ENCODE data around the gene PCED1A. TPM values are rescaled to one million over a fixed set of nuclear protein-coding genes. Genes with fewer than 3 reads are reported as not detected.

PCED1A gene, protein sequence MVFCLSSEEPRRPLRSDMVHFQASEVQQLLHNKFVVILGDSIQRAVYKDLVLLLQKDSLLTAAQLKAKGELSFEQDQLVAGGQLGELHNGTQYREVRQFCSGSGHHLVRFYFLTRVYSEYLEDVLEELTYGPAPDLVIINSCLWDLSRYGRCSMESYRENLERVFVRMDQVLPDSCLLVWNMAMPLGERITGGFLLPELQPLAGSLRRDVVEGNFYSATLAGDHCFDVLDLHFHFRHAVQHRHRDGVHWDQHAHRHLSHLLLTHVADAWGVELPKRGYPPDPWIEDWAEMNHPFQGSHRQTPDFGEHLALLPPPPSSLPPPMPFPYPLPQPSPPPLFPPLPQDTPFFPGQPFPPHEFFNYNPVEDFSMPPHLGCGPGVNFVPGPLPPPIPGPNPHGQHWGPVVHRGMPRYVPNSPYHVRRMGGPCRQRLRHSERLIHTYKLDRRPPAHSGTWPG
- total RNA-seq: 40.4 TPM

DNA sequence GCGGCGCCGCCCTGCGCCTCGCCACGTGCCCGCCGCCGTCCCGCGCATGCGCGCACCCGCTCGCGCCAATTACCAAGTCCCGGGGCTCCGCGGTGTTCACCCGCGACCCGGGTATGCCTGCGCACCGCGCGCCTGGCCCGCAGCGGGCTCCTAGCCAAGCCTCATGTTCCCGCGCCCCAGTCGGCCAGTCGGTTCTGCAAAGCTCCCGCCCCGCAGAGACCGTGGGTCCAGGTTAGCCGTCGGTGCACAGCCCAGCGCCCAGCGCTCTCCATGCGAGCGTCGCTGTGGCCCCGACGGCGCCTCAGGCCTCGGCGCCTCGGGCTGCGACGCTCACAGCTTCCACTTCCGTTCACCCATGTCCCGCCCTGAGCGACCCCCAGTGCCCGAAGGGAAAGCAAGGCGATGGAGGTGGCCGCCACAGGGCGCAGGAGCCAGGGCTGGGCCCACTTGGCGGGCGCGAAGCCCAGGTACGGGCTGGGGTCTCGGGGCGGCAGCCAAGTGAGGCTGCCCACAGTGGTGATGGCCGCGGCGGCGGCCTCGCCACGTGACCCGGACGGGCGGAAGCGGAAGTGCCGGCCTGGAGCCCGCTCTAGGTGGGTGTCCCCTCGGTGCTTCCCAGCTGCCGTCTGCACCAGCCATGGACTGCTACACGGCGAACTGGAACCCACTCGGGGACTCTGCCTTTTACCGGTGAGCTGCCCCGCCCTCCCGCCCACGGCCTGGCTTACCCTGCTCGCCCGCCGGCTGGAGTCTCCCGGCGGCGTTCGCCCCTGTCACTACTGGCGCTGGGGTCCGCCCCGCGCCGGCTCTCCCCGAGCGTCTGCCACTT, at the start of gene PCED1A, which contains the start of gene VPS16:
Gene PCED1A (minus strand): TSS at position 518 of the 829 bp plus-strand sequence. CDS start 743 bp downstream, outside the sequence.
Gene VPS16 (plus strand): TSS at position 608 of the 829 bp plus-strand sequence. CDS start 30 bp downstream, at position 638.
- peak; percentile 98 for ATAC-seq
- DNase-seq (ENCODE audit: low spot score): peak; percentile 93
- intact Hi-C loops (cut with DNase I): no loop called here

DNA sequence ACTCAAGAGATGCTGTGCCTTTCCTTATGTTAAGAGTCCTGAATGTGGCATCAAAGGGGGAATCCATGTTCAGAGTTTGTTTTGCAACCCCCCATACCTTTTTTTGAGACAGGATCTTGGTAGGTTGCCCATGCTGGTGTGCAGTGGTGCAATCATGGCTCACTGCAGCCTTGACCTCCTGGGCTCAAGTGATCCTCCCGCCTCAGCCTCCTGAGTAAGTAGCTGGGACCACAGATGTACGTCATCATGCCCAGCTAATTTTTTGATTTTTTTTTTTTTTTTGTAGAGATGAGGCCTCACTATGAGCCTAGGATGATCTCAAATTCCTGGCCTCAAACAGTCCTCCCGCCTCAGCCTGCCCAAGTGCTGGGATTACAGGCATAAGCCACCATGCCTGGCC, 49.3 kb upstream of the PCED1A start:
- ATAC-seq (no peak), DNase-seq (ENCODE audit: low spot score) (no peak)

DNA sequence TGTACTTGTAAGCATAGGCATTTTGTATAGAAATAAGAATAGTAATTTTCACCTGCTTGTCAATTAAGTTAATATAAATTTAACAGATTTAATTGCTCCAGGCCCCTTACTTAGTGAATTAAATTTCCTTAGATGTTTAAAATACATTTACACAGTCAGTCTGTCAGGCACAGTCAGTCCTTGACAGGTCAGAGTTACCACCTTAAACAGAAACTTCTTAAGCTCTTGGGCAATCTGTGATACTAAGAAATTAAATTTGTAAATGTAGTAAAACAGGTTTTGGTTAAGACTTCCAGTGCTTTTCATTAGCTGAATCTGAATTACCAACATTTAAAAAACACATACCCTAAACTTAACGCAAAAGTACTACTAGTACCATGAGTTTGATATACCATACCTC, 48.8 kb upstream of the PCED1A start:
- no peak for DNase-seq (ENCODE audit: low spot score)
- ATAC-seq: no peak
- intact Hi-C loops (cut with DNase I): no loop called here

More for the DNA sequence above, 49.3 kb upstream of the PCED1A start:
- intact Hi-C loops (cut with DNase I): no loop called here

DNA sequence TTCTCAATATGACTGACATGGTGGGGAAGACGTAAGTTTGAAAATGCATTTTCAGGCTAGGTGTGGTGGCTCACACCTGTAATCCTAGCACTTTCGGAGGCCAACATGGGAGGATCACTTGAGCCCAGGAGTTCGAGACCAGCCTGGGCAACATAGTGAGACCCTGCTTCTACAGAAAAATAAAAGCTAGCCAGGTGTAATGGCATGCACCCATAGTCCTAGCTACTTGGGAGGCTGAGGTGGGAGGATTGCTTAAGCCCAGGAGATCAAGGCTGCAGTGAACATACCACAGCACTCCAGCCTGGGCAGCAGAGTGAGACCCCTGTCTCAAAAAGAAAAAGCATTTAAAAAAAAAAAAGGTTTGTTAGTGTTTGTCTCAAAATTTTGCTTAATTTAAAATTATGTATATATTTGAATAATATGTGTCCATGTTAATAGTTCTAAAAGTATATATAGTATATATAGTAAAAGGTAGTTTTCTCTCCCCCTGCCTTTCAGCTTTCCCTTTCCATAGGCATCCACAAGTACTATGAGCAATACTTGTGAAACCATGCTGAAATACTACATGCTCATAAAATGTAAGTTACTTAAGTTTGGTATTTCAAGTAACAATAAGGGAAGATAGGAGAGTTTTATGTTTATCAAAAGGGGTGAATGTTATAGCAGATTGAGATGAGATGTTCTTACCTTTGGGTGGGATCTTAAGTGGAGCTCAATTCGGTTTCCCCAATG, 47.9 kb upstream of the PCED1A start:
- DNase-seq (ENCODE audit: low spot score): no peak
- ATAC-seq: no peak
- intact Hi-C loops (cut with DNase I): no loop called here

DNA sequence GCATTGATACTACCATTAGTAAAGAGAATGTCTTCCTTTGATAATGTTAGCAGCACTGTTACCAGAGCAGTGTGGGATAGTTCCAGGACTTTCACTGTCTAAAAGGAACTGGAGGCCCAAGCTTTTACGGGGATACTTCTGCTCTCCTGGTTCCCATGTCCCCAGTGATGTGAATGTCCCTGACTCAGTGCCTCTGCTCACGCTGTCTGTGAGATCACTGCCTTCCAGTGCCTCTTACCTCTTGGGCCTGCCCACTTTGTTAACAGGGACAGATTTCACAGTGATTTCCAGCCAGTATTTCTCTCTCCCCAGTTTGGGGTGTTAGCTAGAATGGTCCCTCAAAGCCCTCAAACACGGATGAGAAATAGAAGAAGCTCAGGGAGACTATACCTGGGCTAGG, 47.3 kb upstream of the PCED1A start:
- no peak for DNase-seq (ENCODE audit: low spot score)
- intact Hi-C loops (cut with DNase I): no loop called here

DNA sequence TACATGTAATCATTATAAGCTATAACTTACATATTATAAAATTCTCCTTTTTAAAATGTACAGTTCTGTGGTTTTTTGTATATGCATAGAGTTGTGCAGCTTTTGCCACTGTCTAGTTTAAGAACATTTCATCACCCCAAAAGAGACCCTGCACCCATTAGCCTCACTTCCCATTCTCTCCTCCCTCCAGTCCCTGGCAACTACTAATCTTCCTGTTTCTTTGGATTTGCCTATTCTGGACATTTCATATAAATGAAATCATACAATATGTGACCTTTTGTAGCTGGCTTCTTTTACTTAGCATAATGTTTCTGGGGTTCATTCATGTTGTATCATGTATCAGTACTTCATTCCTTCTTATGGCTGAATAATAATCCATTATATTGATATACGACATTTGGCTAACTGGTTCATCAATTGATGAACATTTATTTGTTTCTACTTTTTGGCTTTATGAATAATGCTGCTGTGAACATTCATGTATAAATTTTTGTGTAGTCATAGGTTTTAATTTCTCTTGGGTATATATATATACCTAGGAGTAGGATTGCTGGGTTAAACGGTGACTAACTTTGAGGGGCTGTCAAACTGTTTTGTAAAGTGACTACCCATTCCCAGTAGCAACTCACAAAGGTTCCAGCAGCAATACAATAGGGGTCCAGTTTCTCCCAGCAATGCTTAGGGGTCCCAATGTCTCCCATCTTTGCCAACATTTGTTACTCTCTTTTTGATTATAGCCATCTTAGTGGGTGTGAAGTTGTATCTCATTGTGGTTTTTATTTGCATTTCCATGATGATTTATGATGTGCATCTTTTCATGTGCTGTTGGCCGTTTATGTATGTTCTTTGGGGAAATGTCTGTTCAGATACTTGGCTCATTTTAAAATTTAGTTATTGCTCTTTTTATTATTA, 43.5 kb upstream of the PCED1A start:
- no peak for DNase-seq (ENCODE audit: low spot score)
- intact Hi-C loops (cut with DNase I): no loop called here
- ATAC-seq: no peak

More for the DNA sequence above, 47.3 kb upstream of the PCED1A start:
- ATAC-seq: no peak

DNA sequence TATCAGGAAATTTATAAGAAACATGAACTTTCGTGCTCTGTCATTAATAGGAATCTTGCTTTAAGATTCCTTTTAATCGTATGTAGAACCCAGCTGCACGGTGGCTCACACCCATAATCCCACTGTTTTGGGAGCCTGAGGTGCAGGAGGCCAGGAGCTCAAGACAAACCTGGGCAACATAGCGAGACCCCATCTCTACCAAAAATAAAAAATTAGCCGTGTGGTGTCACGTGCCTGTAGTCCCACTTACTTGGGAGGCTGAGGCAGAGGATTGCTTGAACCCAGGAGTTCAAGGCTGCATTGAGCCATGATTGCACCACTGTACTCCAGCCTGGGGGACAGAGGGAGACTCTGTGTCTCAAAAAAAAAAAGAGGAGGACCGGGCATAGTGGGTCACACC, 40.2 kb upstream of the PCED1A start:
- intact Hi-C loops (cut with DNase I): no loop called here
- ATAC-seq (no peak), DNase-seq (ENCODE audit: low spot score) (no peak)

DNA sequence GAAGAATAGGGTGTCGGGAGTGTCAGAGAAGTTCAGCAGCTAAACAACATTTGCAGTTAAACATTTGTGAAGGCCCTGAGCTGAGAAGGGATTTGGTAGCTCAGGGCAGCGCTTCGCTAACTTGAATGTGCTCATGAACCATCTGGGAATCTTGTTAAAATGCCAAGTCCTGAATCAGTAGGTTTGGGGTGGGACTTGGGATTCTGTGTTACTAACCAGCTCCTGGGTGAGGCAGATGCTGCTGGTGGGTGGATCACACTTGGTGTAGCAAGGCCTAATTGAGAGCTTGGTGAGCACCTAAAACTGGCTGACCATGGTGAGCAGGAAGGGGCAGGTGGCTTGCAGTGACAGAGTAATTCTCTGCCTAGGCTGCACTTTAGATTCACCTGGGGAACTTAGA, 38.7 kb upstream of the PCED1A start:
- DNase-seq (ENCODE audit: low spot score) (no peak), ATAC-seq (peak; percentile 72)
- intact Hi-C loops (cut with DNase I): no loop called here

DNA sequence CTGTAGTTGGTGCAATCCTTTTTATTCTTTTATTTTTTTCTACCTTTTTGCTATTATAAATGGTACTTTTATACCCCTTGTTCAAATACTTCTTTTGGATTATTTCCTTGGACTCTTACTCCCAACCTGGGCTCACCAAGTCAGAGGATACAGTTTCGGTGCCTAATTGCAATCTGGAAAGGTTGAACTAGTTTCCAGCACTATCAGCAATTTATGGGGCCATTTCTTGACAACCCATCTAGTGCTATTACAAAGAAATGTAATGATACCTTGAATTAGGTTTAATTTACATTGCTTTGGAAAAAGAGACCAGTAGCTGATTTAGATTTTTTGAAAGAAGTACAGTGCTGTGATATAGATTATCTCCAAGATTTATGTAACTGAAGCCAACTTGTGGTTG, 38.1 kb upstream of the PCED1A start:
- intact Hi-C loops (cut with DNase I): no loop called here
- no peak for DNase-seq (ENCODE audit: low spot score)
- no peak for ATAC-seq

DNA sequence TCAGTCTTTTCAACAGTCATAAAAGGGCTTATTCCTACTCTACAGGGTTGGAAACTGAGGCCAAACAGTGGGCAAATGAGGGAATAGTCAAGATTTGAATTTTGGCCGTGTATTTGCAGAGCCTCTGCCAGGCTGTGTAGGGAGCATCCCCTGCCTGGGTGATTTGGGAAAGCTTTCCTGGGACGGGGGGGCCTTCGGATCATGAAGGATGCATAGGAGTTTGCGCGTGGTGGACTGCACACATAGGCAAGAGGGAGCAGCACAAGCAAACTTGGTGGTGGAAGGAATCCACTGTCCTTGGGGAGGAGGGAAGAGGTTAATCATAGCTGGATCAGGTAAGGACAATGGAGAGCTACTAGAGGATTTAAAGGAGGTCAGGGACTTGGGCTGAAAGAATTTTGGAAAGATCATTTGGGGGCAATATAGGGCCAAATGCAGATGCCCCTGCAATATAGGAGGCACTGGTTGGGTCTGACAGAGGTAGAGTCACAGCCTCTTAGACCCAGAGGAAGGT, 35.3 kb upstream of the PCED1A start:
- DNase-seq (ENCODE audit: low spot score): no peak
- intact Hi-C loops (cut with DNase I): no loop called here
- no peak for ATAC-seq

DNA sequence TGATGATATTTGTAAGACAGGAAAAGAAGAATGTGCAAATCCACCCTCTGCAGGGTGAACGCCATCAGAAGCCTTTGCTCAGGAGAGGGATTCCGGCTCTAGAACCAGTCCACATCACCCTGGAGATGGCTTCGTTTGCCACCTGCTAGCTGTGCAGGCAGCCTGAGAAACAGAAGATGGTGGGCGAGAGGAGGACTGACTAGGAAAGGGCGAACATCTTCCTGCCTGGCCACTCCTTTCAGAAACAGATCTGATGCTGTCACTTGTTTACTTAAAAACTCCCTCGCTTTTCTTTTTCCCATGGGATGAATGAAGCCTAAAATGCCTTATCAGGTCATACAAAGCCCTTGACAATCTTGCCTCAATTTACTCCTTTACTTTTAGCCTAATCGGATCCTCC, 34.0 kb upstream of the PCED1A start:
- no peak for ATAC-seq
- intact Hi-C loops (cut with DNase I): no loop called here
- no peak for DNase-seq (ENCODE audit: low spot score)

DNA sequence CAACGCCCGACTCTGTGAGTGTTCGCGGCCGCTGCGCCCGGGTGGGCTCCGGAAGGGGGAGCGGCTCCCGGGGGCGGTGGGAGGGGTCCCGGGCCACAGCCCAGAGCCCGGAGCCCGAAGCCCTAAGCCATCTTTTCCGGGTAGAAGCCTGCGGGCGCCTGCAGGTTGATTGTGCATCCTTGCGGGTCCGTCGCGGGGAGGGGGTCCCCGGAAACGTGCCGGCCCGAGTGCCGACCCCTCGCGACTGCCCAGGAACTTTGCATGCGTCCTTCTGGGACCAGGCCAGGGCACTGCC, 33.2 kb upstream of the PCED1A start:
- intact Hi-C loops (cut with DNase I): no loop called here
- DNase-seq (ENCODE audit: low spot score) (peak; percentile 71), ATAC-seq (peak; percentile 3)

DNA sequence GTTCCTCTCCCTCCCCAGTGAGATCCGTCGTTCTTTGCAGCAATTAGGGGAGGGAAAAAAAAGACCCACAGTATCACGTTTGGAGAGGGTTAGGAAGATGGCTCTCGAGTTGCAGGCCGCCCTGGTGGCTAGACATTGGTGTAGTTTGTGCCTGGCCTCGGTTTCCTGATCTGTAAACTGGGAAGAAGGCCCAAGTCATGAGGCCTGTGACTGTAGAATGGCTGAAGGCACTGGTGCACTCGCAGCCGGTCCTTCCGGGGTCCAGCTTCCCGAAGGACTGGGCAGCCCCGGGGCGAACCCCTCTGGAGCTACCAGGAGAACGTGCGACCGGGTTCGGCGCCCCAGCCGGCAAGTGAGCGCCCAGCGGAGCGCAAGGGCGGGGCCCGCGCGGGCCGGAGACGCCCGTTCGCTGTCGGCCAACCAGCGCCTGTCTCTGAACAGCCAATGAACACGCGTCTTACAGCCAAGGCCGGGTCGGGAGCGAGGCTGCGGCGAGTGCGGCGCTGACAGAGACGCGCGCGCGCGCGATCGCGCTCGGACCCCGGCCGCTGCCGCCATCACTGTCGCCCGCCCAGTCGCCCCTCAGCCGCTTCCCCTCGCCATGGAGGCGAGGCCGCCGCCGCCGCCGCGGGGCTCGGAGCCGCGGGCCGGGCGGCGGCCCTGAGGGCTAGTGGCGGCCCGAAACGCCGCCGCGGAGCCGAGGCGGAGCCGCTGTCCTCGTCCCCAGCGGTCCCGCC, 32.7 kb upstream of the PCED1A start, which contains the start of gene PTPRA:
Gene PTPRA (plus strand): TSS at position 472 of the 737 bp plus-strand sequence. CDS start 90,797 bp downstream, outside the sequence.
- ATAC-seq (peak; percentile 95), DNase-seq (ENCODE audit: low spot score) (peak; percentile 95)
- intact Hi-C loops (cut with DNase I): no loop called here

DNA sequence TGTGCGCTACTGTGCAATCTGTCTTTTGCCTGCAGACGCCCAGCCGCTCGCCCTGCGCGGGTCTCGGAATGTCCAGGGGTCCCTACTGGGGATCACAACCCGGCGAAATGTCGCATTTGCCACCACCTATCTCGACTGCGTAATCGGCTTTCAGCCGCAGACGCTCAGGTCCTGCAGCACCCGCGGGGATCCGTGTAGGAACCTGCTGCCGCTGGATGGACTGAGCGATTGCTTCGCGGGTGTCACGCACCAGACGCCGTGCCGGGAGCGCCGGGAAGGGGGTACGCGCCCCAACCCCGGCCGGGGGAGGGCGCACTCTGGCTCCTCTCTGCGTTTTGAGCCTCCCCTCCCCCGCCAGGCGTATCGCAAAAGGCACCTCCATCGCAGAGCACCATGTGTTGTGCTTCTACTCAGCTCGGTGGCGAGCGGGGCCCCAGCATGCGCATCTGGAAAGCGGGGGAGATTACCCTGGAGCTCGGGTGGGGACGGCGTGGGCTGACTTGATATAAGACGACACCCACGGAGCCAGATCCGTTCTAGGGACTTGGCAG, 32.1 kb upstream of the PCED1A start:
- DNase-seq (ENCODE audit: low spot score): peak; percentile 80
- peak; percentile 49 for ATAC-seq
- intact Hi-C loops (cut with DNase I): no loop called here

DNA sequence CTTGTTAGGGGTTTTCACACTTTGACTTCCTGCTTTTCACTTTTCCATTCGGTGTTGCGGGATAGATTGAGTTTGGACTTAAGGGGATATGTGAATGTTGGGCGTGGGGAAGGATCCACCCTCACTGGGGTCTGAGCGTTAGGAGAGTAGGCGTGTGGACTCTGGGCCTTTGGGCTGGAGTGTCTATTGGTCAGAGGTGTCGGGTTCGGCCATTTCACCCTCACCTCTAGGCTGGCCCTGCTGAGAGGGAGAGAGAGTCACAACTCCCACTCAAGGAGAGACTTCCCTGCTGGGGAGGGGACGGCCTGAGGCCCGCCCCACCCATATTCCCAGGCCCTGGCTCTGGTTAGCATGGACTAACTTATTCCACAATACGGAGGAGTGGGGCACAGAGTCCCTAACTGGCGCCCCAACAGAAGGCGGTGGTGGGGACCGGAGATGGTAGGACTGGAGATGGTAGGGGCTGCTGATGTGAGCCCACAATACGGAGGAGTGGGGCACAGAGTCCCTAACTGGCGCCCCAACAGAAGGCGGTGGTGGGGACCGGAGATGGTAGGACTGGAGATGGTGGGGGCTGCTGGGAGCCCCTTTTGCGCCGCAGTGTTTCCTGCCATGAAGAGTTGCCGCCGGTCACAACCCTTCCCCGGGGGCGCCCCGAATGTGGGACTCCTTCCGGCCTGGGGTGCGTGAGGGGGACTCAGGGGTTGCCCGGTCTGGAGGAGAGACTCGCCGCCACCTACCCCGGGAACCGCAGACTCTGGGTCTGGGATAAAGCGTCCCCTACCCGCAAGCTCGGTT, 31.4 kb upstream of the PCED1A start:
- DNase-seq (ENCODE audit: low spot score) (no peak), ATAC-seq (peak; percentile 7)
- intact Hi-C loops (cut with DNase I): no loop called here

DNA sequence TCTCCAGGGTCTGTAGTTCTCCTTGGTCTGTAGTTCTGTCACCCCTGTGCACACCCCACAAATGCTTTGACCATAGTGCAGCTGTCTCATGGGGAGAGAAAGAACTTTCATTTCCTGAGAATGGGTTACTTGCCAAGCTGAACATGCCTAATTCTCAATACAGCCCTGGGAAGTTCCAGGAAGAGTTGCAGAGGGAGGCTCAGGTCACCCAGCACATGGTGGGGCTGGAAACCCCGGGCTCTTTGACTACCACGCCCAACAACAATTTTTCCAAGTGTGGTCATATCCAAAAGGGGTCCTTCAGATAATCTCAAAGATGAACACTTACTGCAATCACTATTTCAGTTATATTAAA, 30.6 kb upstream of the PCED1A start:
- ATAC-seq (peak; percentile 41), DNase-seq (ENCODE audit: low spot score) (no peak)
- intact Hi-C loops (cut with DNase I): no loop called here

DNA sequence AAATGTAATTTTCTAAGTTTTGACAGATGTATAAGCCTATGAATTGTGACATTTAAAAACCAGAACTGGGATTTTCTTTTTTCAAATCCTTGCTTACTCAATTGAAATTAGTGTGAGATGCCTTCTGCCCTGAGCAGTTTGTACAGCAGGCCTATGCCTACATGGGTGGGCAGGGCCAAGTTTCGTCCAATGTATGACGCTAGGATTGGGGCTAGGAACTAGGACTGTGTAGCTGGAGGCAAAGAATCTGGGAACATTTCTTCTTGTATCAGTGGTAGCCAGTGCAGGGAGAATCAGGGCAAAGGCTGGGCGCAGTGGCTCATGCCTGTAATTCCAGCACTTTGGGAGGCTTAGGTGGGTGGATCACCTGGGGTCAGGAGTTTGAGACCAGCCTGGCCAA, 28.9 kb upstream of the PCED1A start:
- ATAC-seq (no peak), DNase-seq (ENCODE audit: low spot score) (no peak)
- intact Hi-C loops (cut with DNase I): no loop called here

Data from sciatic nerve (tissue), 2 donors.